Measurements from ENCODE around the gene ALPL.

DNA sequence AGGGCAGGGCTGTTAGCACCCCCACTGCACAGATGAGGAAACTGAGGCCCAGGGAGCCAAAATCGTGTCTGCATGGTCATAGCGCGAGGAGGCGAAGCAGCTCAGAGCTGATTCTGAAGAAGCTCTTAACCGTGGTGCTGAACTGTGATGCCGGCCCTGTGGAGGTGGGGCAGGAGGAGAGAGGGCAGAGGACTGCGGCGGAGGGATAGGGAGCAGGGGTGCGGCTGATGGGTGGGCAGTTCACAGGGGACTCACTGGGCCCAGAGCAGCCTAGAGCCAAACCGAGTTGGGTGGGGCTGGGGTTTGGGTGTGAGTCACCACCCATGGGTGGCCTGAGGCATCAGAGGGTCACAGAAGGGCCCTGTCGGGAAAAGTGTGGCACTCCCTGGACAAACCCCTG is 85.3 kb downstream of the ALPL start:
- TF ChIP-seq, protein P1, sequence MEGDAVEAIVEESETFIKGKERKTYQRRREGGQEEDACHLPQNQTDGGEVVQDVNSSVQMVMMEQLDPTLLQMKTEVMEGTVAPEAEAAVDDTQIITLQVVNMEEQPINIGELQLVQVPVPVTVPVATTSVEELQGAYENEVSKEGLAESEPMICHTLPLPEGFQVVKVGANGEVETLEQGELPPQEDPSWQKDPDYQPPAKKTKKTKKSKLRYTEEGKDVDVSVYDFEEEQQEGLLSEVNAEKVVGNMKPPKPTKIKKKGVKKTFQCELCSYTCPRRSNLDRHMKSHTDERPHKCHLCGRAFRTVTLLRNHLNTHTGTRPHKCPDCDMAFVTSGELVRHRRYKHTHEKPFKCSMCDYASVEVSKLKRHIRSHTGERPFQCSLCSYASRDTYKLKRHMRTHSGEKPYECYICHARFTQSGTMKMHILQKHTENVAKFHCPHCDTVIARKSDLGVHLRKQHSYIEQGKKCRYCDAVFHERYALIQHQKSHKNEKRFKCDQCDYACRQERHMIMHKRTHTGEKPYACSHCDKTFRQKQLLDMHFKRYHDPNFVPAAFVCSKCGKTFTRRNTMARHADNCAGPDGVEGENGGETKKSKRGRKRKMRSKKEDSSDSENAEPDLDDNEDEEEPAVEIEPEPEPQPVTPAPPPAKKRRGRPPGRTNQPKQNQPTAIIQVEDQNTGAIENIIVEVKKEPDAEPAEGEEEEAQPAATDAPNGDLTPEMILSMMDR (IDR thresholded peaks at IDR 0.05): no peak
- TF ChIP-seq POLR2AphosphoS5 (IDR thresholded peaks at IDR 0.05) (no peak), POLR2A (IDR thresholded peaks at IDR 0.05) (no peak)

All from breast epithelium (tissue), 3 donors.